ENCODE results near the gene GSTA5.
"Not testable (repeated sequence)": the region's sequence is repeated elsewhere in the genome, so short reads cannot be mapped to it uniquely, and the experiment has no call there.

- not testable (repeated sequence) for TF ChIP-seq CTCF, POLR2A, EP300 (IDR thresholded peaks at IDR 0.05)
Observed at GRCh38 chr6:52856137-52856536, 15.5 kb upstream of the GSTA5 start.

Data from tibial nerve (tissue), 4 donors.